Mesothelial cell of epicardium (in vitro differentiated cells): ENCODE measurements around the gene SSR4. TPM values are rescaled to one million over a fixed set of nuclear protein-coding genes. Genes with fewer than 3 reads are reported as not detected.

Experiments used
- DNase-seq, 2 experiments: peaks; one replicate each; pipeline ENCODE4 v3.0.0; 2021; ENCODE audit warnings: low spot score in 2 of 2; ENCODE audit not compliant: unreplicated experiment in 2 of 2
- H3K27ac Mint-ChIP-seq: 2 replicates; pipeline ENCODE4 v1.8.0; 2021; ENCODE audit warnings: mixed read lengths
- H3K27me3 Mint-ChIP-seq: 2 replicates; pipeline ENCODE4 v1.8.0; 2021; ENCODE audit warnings: low read depth, mixed read lengths
- H3K36me3 Mint-ChIP-seq: 2 replicates; pipeline ENCODE4 v1.8.0; 2021; ENCODE audit warnings: mixed read lengths
- H3K4me1 Mint-ChIP-seq: 2 replicates; pipeline ENCODE4 v1.8.0; 2021; ENCODE audit warnings: mixed read lengths
- H3K4me3 Mint-ChIP-seq: 2 replicates; pipeline ENCODE4 v1.8.0; 2021; ENCODE audit warnings: mild to moderate bottlenecking, moderate library complexity, mixed read lengths
- H3K9me3 Mint-ChIP-seq: 2 replicates; pipeline ENCODE4 v1.8.0; 2021; ENCODE audit warnings: mixed read lengths
- total RNA-seq: library from RNA; stranded (reverse); gene quantifications from 3 replicates; pipeline ENCODE4 v1.2.1, GENCODE V29; 2021
- TF ChIP-seq, protein P1 (sequence below): fragments of 200-600 bp; sonication (generic); IDR thresholded peaks from one replicate; pipeline ENCODE4 v1.5.0; 2021; ENCODE audit warnings: antibody characterized with exemption; ENCODE audit not compliant: unreplicated experiment

SSR4 gene
- total RNA-seq, 1 donor from 2014 or later = 213 TPM

DNA sequence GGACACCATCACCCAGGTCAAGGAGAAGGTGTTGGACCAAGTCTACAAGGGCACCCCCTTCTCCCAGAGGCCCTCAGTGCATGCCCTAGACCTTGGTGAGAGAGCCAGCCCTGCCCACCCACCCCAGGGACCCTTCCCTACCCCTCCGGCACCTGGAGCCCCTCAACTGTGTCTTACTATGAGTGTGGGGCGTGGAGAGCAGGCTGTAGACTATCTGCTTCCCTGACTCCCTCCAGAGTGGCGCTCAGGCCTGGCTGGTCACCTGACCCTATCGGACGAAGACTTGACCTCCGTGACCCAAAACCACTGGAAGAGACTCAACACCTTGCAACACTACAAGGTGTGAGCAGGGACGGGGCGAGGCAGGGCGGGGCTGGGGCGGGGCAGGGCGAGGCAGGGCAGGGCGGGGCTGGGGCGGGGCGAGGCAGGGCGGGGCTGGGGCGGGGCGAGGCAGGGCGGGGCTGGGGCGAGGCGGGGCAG lies 18.3 kb upstream of the SSR4 start:
- H3K9me3 Mint-ChIP-seq = no peaks in the 10 kb centered on the region
- H3K4me3 Mint-ChIP-seq = no peak overlapping the region
- DNase-seq = no peak
- H3K4me1 Mint-ChIP-seq = no peaks in the 10 kb centered on the region
- no peaks in the 10 kb centered on the region for H3K27me3 Mint-ChIP-seq
- H3K27ac Mint-ChIP-seq = no peak overlapping the region
- no peaks in the 10 kb centered on the region for H3K36me3 Mint-ChIP-seq
- TF ChIP-seq, protein P1, sequence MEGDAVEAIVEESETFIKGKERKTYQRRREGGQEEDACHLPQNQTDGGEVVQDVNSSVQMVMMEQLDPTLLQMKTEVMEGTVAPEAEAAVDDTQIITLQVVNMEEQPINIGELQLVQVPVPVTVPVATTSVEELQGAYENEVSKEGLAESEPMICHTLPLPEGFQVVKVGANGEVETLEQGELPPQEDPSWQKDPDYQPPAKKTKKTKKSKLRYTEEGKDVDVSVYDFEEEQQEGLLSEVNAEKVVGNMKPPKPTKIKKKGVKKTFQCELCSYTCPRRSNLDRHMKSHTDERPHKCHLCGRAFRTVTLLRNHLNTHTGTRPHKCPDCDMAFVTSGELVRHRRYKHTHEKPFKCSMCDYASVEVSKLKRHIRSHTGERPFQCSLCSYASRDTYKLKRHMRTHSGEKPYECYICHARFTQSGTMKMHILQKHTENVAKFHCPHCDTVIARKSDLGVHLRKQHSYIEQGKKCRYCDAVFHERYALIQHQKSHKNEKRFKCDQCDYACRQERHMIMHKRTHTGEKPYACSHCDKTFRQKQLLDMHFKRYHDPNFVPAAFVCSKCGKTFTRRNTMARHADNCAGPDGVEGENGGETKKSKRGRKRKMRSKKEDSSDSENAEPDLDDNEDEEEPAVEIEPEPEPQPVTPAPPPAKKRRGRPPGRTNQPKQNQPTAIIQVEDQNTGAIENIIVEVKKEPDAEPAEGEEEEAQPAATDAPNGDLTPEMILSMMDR = no peak

DNA sequence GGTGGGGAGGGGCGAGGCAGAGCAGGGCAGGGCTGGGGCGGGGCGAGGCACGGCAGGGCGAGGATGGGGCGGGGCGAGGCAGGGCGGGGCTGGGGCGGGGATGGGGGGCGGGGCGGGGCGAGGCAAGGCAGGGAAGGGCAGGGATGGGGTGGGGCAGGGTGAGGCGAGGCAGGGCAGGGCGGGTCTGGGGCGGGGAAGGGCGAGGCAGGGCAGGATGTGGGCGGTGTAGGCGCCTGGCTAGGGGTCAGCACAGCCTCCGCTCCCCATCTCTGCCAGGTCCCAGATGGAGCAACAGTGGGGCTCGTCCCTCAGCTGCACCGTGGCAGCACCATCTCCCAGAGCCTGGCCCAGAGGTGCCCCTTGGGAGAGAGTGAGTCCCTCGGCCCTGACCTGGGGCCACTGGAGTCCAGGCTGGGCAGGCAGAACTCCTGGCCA lies 17.8 kb upstream of the SSR4 start:
- Mint-ChIP-seq H3K4me3 (no peak overlapping the region), H3K36me3 (no peaks in the 10 kb centered on the region), H3K27ac (no peak overlapping the region), H3K27me3 (no peaks in the 10 kb centered on the region), H3K4me1 (no peaks in the 10 kb centered on the region), H3K9me3 (no peaks in the 10 kb centered on the region)
- TF ChIP-seq, protein P1 = no peak
- DNase-seq = no peak

DNA sequence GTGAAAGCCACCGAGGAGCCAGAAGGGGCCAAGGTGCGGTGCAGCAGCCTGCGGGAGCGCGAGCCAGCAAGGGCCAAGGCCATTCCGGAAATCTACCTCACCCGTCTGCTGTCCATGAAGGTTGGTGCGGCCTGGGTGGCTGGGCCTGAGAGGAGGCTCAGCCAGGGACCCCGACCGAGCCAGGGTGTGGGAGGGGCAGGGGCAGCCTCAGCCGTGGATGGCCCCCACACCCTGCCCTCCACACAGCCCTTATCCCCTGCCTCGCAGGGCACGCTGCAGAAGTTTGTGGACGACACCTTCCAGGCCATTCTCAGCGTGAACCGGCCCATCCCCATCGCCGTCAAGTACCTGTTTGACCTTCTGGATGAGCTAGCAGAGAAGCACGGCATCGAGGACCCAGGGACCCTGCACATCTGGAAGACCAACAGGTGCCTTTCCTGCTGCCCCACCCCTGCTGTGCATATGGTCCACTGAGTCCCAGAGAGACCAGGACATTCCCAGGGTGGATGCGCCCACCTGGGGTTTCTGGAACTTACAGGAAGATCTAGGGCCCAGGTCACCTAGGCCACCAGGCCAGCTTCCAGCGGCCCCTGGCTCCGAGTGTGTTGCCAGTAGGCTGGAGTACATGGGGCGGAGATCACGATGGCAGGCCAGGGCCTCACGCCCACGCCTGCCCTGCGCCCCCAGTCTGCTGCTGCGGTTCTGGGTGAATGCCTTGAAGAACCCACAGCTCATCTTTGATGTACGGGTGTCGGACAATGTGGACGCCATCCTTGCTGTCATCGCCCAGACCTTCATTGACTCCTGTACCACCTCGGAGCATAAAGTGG lies 17.0 kb upstream of the SSR4 start:
- Mint-ChIP-seq H3K27me3 (no peaks in the 10 kb centered on the region), H3K36me3 (no peaks in the 10 kb centered on the region), H3K9me3 (no peaks in the 10 kb centered on the region), H3K27ac (no peak overlapping the region), H3K4me1 (no peaks in the 10 kb centered on the region), H3K4me3 (no peak overlapping the region)
- TF ChIP-seq, protein P1 = no peak
- DNase-seq = no peak

DNA sequence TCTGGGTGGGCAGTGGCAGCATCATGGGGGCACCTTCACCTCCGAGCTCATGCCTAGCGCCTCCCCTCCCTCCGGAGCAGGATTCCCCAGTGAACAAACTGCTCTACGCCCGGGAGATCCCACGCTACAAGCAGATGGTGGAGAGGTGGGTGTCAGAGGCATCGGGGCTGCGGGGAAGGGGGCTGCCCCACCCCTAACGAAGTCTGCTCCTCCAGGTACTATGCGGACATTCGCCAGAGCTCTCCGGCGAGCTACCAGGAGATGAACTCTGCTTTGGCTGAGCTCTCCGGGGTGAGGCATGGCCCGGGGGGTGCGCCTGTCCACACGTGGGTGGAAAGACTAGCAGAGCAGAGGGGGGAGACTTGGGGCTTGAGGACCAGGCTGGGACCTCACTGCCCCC lies 16.3 kb upstream of the SSR4 start:
- Mint-ChIP-seq H3K4me3 (no peak overlapping the region), H3K27ac (no peak overlapping the region), H3K9me3 (no peaks in the 10 kb centered on the region), H3K27me3 (no peaks in the 10 kb centered on the region), H3K36me3 (no peaks in the 10 kb centered on the region), H3K4me1 (no peaks in the 10 kb centered on the region)
- TF ChIP-seq, protein P1 = no peak
- no peak for DNase-seq

DNA sequence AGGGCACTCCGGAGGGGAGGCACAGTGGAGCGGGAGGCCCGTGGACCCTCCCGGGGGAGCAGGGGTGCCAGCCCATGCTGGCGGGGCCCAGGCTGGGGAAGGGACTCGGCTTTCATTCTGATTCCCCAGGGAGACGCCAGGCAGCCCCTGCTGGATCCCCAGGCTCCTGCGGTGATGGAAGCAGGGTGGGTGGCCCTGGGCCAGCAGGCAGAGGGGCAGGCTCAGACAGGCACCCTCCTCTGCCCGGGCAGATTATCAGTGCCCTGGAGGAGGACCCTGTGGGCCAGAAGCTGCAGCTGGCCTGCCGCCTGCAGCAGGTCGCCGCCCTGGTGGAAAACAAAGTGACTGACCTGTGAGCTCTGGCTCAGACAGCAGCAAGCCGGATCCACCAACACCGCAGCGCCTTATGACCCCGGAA lies 15.8 kb upstream of the SSR4 start:
- no peak for DNase-seq
- Mint-ChIP-seq H3K27me3 (no peaks in the 10 kb centered on the region), H3K4me1 (no peaks in the 10 kb centered on the region), H3K27ac (no peak overlapping the region), H3K36me3 (no peaks in the 10 kb centered on the region), H3K4me3 (no peak overlapping the region), H3K9me3 (no peaks in the 10 kb centered on the region)
- TF ChIP-seq, protein P1 = peak; percentile 36
